T-helper 2 cell treated with Interferon-gamma antibody and Interleukin-4, amounts not matched to agents 5 μg/mL and 100 μg/mL, for 36 hours (primary cell): ENCODE data around the gene NOTCH2.
A peak's percentile ranks its signal among the peaks of the same experiment; 100 is the strongest.
"Not testable (repeated sequence)": the region's sequence is repeated elsewhere in the genome, so short reads cannot be mapped to it uniquely, and the experiment has no call there.

ENCODE experiments used
- DNase-seq: peaks from one replicate; pipeline ENCODE4 v3.0.0; 2021; ENCODE audit warnings: low spot score
- H3K27ac Mint-ChIP-seq: one replicate; pipeline ENCODE4 v1.8.0; 2021; ENCODE audit warnings: mild to moderate bottlenecking, mixed read lengths
- H3K27me3 Mint-ChIP-seq: one replicate; pipeline ENCODE4 v1.8.0; 2021; ENCODE audit warnings: low read depth, mixed read lengths
- H3K36me3 Mint-ChIP-seq: one replicate; pipeline ENCODE4 v1.8.0; 2021; ENCODE audit warnings: low read depth, mixed read lengths
- H3K4me1 Mint-ChIP-seq: one replicate; pipeline ENCODE4 v1.8.0; 2021; ENCODE audit warnings: low read depth, mixed read lengths
- H3K4me3 Mint-ChIP-seq: one replicate; pipeline ENCODE4 v1.8.0; 2022; ENCODE audit warnings: mild to moderate bottlenecking, moderate library complexity, mixed read lengths
- H3K9me3 Mint-ChIP-seq: one replicate; pipeline ENCODE4 v1.8.0; 2021; ENCODE audit warnings: mixed read lengths

Gene NOTCH2

DNA sequence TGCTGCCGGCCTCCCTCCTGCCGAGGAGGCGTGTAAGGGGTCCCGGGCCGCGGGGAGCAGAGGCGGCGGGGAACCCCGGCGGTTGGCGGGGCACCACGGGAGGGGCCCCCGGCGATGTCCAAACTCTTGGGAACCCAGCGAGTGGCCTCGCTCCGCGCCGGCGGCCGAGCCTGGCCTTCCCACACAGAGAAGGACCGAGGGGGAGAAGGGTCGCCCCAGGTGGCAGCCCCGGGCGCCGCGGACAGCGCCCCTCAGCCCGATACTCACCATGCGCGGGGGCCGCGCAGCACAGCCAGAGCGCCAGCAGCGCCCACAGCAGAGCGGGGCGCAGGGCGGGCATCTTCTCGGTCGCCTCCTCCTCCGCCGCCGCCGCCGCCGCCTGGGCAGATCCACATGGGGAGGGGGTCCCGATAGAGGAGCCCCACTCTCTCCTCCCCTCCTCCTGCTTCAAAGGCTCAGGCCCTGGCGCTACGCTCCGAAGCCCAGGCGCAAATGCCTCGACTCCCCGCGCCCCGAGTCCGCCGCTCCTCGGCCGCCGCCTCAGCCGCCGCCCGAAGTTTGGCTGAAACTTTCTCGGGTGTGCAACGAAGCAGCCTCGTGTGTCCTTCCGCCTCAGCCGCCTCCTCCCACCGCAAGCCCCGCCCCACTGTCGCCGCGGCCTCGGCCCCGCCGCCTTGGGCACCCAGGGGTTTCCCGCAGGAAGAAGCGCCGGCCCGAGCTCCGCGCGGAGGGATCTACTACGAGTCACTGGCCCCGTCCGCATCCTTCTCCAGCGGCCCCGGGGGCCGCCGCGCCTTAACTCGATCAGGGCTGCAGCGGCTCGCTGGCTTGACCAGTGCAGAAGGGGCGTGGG lies at the start of gene NOTCH2:
Gene NOTCH2 (minus strand): TSS at position 596 of the 853 bp plus-strand sequence. CDS start 256 bp downstream, at position 340.
- H3K9me3 Mint-ChIP-seq, H3K4me1 Mint-ChIP-seq: not testable (repeated sequence)

DNA sequence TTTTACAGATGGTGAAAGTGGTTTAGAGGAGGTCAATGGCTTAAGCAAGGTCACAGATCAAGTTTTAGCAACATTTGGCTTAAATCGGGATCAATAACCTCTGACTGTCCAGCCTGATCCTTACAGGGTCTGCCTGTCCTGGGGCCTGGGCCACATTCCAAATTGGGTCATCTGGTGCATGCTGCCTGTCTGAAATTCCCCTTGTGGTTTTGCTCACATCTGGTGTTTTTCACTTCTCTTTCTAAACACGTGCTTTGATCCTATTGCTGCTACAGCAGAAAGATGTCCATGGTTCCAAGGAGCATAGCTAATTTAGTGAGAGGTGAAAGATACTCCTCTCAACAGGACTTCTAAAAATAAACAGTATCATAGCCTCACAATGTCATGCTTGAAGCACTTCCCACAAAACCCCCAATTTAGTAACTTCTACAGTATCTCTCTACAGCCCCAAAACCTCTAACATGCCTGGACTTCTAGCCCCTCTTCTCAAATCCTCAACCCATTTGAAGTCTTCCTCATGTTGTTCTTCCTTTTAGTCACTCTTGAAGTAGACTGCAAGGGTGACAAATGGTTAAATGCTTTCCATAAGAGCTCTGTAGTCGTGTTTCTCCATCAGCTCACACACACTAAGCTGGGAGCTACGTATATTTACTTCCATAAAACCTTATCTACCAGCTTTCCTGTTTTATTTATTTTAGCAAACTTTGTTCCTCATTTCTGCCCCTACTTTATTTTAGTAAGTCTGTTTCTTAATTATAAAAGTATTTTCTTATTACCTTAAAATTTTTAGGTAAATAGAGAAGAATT lies 48.1 kb upstream of the NOTCH2 start:
- H3K9me3 Mint-ChIP-seq, H3K36me3 Mint-ChIP-seq, H3K4me3 Mint-ChIP-seq, H3K27me3 Mint-ChIP-seq, H3K27ac Mint-ChIP-seq, DNase-seq: not testable (repeated sequence)
- H3K4me1 Mint-ChIP-seq, result peaks cover 14% of the 10 kb centered on the region

More for the DNA sequence above, at the start of gene NOTCH2:
- not testable (repeated sequence) for H3K36me3 Mint-ChIP-seq, H3K27me3 Mint-ChIP-seq
- peak within 1 kb of the TSS; percentile 60 for H3K4me3 Mint-ChIP-seq
- peak within 1 kb of the TSS; percentile 49 for H3K27ac Mint-ChIP-seq
- DNase-seq, result peak; percentile 79

DNA sequence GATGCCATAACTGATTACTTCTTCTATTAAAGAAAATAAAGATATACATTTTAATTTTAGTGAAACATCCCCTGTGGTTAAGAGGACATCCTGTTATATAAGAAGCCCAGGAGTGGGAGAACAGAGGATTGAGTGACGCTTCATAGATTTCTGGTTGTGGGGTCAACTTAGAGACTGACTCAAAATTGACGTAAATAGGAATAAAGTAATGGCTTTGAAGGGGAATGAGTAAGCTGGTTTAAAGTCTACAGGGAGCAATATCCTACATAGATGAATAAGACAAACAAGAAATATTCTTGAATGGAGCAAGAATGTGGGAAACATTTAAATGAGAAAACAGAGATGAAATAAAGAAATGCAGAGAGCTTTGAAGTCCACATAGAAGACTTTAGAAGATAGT lies 46.6 kb upstream of the NOTCH2 start:
- peaks cover 15% of the 10 kb centered on the region for H3K4me1 Mint-ChIP-seq
- not testable (repeated sequence) for H3K4me3 Mint-ChIP-seq

DNA sequence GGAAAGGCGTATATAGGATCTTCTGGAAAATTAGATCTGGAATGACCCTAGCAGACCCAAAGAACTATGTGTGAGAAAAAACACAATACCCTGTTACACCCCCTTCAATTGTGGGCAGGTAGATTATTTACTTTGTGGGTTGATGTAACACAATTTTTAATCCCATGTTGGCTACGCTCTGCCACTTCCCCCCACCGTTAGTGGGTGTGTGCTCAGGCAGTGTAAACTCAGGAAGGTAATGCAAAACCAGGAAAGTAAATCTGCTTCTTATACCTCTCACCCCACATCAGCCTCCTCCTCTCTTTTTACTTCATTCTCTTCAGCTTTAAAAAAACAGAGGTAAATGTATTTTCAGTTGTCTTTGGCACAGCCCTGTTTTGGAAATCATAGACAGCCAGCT lies 43.7 kb upstream of the NOTCH2 start:
- not testable (repeated sequence) for H3K36me3 Mint-ChIP-seq, DNase-seq, H3K9me3 Mint-ChIP-seq, H3K27ac Mint-ChIP-seq, H3K4me3 Mint-ChIP-seq, H3K27me3 Mint-ChIP-seq
- H3K4me1 Mint-ChIP-seq, result peaks cover 12% of the 10 kb centered on the region

More for the DNA sequence above, 46.6 kb upstream of the NOTCH2 start:
- not testable (repeated sequence) for H3K27ac Mint-ChIP-seq, H3K9me3 Mint-ChIP-seq, H3K27me3 Mint-ChIP-seq, DNase-seq, H3K36me3 Mint-ChIP-seq

DNA sequence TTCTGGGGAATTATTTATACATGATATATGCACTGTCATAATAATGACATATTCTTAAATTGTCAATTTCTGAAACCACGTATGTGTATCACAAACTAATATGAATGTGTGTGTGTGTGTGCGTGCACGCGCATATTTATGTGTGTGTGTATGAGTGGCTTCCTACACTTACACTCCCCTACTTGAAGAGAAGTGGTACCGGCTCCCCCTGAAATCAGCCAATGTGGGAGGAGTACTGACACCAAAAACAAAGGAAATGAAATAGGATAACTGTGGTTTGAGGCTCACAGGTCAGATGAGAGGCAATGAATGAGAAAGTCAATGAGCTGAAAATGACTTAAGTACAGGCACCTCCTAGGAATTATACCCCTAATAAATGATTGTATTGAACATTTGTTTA lies 42.8 kb upstream of the NOTCH2 start:
- H3K27me3 Mint-ChIP-seq, H3K4me1 Mint-ChIP-seq, H3K27ac Mint-ChIP-seq, H3K9me3 Mint-ChIP-seq, H3K4me3 Mint-ChIP-seq, DNase-seq, H3K36me3 Mint-ChIP-seq: not testable (repeated sequence)

DNA sequence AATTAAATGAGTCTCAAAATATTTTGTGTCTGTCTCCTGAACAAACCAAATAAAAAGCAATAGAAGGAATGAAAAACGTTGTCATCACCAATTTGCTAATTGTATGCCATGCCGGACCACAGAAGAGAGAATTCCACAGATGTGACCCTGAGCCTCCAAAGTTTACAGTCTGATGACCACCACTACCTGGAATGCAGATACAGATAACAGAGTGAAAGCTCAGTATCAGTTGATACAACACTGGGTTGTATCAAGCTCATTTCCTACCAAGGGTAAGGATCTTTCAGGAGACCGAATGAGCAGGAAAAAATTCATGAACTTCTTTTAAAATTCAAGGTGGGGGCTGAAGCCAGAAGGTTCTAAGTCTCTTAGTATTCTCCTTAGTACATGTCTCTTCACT lies 42.3 kb upstream of the NOTCH2 start:
- H3K27ac Mint-ChIP-seq, H3K4me3 Mint-ChIP-seq, H3K9me3 Mint-ChIP-seq: not testable (repeated sequence)

DNA sequence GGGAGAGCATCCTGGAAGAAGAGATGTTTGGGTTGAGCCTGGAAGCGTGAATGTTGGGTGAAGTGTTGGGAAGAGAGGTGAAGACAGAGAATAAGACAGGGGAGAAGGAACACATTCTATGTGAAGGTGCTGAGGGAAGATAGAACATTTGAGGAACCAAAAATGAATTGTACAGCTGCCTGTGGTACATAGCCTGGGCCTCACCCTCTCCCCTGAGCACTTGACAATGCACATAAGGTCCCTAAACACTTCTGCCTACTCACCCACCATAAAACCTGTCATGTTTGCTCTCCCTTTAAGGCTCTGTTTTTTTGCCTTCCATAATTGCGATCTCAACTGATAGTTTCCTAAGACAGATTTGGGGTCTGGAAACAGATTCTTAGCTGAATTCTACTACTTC lies 41.5 kb upstream of the NOTCH2 start:
- H3K9me3 Mint-ChIP-seq, DNase-seq, H3K27me3 Mint-ChIP-seq, H3K4me1 Mint-ChIP-seq, H3K36me3 Mint-ChIP-seq, H3K4me3 Mint-ChIP-seq, H3K27ac Mint-ChIP-seq: not testable (repeated sequence)

More for the DNA sequence above, 42.3 kb upstream of the NOTCH2 start:
- DNase-seq, H3K27me3 Mint-ChIP-seq, H3K4me1 Mint-ChIP-seq, H3K36me3 Mint-ChIP-seq: not testable (repeated sequence)

DNA sequence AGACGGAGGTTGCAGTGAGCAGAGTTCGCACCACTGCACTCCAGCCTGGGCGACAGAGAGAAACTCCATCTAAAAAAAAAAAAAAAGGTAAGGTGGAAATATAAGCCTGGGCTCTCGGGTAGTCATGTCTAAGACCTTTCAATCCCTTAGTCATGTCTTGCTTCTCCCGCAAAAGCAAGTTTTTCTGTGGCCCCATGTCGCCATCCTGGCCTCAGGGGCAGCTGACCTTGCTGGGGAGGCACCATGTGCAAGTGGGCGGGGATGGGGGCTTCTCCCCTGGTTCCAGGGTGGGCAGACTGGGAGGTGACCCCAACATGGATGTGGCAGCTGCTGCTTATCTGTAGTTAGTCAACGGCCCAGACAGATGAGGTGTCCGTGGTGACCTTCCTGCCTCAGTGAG lies 40.2 kb upstream of the NOTCH2 start:
- not testable (repeated sequence) for H3K36me3 Mint-ChIP-seq, H3K27ac Mint-ChIP-seq, H3K9me3 Mint-ChIP-seq, H3K4me3 Mint-ChIP-seq, H3K27me3 Mint-ChIP-seq, DNase-seq
- peaks cover 15% of the 10 kb centered on the region for H3K4me1 Mint-ChIP-seq

DNA sequence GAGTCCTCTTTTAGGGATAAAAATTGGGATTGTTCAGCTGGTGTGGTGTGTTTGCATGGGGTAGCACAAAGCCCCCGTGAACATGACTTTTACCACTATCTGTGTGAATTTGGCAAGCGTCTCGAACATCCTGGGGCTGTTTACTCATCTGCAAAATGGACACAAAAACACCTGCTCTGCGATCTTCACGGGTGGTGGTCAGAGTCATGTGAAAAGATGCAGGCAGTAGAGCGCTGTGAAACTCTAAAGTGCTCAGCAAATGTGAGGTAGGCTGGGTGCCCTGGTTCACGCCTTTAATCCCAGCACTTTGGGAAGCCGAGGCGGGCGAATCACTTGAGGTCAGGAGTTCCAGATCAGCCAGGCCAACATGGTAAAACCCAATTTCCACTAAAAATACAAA lies 39.7 kb upstream of the NOTCH2 start:
- not testable (repeated sequence) for H3K27ac Mint-ChIP-seq, H3K27me3 Mint-ChIP-seq, DNase-seq, H3K9me3 Mint-ChIP-seq, H3K4me3 Mint-ChIP-seq, H3K36me3 Mint-ChIP-seq
- H3K4me1 Mint-ChIP-seq, result peaks cover 15% of the 10 kb centered on the region

DNA sequence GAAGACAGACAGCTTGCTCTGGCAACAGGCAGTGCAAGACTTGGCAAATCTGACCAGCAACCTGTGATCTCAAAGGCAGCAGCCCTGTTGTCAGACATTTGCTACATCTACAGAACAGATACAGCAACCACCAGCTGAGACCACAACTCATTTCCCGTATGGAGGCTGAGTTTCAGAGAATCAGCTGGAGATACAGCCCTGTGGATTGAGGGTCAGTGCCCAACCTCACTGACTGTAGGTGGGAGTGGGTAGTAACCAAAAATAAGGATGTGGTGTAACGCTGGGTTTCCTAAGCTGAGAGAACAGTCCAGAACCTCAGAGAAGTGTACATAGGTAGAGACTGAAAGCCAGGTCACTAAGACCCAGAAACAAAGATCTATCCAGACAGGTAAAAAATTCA lies 35.8 kb upstream of the NOTCH2 start:
- H3K4me1 Mint-ChIP-seq, result peaks cover 11% of the 10 kb centered on the region
- H3K27me3 Mint-ChIP-seq, H3K9me3 Mint-ChIP-seq, H3K36me3 Mint-ChIP-seq, H3K27ac Mint-ChIP-seq, DNase-seq: not testable (repeated sequence)
- H3K4me3 Mint-ChIP-seq, result peak overlapping the region; percentile 48

DNA sequence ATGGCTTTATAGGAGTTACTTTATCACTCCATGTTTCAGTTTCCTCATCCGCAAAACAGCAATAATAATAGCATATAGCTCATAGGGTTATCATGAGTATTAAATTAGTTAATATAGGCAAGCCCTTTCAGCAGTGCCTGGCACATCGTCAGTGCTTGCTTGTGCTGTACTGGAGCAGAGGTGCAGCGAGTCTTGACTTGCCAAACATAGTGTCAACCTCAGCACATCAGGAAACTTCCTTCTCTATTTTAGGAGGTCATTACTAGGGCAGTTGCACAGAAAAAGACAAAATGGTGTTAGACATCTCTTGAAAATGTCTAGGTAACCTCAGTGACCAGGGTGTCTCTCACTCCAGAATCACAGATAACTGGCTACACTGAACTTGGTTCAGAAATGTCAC lies 34.3 kb upstream of the NOTCH2 start:
- H3K4me1 Mint-ChIP-seq, result peaks cover 12% of the 10 kb centered on the region
- not testable (repeated sequence) for H3K9me3 Mint-ChIP-seq, DNase-seq, H3K27ac Mint-ChIP-seq, H3K27me3 Mint-ChIP-seq, H3K36me3 Mint-ChIP-seq, H3K4me3 Mint-ChIP-seq

DNA sequence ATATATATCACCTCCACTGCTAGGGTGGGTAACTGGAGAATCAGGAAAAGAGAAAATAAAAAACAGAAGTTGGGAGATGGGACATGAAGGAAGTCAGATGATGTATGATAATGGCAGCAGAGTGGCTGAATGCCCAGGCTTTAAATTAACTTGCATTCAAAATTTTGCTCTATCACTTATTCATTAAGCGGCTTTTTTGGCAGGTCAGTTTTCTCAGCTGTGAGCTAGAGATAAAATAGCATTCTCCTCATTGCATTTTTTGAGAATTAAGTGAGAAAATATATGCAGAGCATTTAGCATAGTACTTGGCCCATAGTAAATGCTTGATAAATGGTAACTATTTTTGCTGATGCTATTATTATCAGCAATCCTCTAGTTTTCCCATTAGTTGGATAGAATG lies 32.1 kb upstream of the NOTCH2 start:
- not testable (repeated sequence) for DNase-seq, H3K36me3 Mint-ChIP-seq, H3K9me3 Mint-ChIP-seq, H3K27ac Mint-ChIP-seq, H3K27me3 Mint-ChIP-seq, H3K4me3 Mint-ChIP-seq
- H3K4me1 Mint-ChIP-seq, result peaks cover 12% of the 10 kb centered on the region

DNA sequence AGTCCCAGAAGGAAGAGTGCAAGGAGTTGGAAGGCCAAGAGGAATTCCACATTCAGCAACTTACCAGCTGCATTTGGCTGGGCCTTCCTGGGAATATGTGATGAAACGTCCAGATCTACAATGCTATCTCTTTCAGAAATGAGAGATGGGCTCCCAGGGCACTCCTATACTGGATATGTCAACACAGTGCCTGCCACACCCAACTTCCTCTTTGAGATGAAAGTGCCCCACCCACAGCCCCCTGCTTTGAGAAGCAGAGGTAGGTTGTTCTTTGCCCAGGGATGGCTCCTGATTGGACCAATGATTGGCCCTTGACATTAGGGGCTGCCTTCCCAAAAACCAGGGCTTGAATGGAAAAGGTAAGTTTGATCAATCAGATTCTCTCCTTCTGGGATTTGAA lies 31.1 kb upstream of the NOTCH2 start:
- H3K9me3 Mint-ChIP-seq, H3K27ac Mint-ChIP-seq, H3K4me1 Mint-ChIP-seq, H3K27me3 Mint-ChIP-seq, H3K36me3 Mint-ChIP-seq, DNase-seq: not testable (repeated sequence)
- peak overlapping the region; percentile 71 for H3K4me3 Mint-ChIP-seq

DNA sequence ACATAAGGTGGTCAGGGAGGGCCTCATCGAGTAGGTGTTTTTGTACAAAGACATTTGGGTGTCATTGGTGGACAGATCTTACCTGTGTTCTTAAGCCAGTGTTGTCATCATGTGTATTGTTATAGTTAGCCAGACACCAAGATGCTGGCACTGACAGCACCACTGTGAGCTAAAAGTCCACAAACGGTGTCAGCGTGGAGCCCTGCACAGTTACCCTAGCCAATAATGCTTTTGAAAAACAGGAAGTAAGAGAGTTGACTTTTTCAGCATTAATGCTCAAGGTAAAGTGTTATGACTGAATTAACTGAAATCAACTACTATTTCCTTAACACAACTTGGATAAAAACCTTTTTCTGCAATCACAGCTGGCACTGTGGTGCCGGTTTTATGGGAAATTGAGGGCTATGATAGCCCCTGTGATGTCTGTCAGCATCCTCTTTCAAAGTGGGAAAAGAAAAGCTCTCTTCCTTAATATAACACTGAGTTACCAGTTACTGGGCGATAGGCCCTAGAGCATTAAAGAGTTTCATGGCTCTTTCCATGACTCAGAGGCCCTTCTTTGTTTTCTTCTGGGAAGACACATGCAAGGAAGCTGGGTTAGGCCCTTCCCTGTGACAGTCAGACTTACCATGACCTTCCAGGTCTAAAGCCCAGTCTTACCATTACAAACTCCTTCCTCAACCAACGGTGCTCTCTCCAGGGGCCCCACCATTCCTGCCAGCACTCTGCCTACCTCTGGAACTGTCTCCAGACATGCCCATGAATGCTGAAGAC lies 29.7 kb upstream of the NOTCH2 start:
- H3K27ac Mint-ChIP-seq, H3K27me3 Mint-ChIP-seq, H3K36me3 Mint-ChIP-seq, H3K4me1 Mint-ChIP-seq, DNase-seq, H3K9me3 Mint-ChIP-seq: not testable (repeated sequence)
- peak overlapping the region; percentile 26 for H3K4me3 Mint-ChIP-seq
